HCEC 1CT (cell line): Measurements from ENCODE around the gene TFAM.
"Not testable (repeated sequence)": the region's sequence is repeated elsewhere in the genome, so short reads cannot be mapped to it uniquely, and the experiment has no call there.

Experiments used
- DNase-seq: peaks from one replicate; pipeline ENCODE4 v3.0.0-alpha.2; 2017

The TFAM gene

GRCh38 chr10:58373442-58373827, 11.8 kb upstream of the TFAM start:
- no peak for DNase-seq

GRCh38 chr10:58382489-58382995, 2.7 kb upstream of the TFAM start:
- DNase-seq: no peak

DNA sequence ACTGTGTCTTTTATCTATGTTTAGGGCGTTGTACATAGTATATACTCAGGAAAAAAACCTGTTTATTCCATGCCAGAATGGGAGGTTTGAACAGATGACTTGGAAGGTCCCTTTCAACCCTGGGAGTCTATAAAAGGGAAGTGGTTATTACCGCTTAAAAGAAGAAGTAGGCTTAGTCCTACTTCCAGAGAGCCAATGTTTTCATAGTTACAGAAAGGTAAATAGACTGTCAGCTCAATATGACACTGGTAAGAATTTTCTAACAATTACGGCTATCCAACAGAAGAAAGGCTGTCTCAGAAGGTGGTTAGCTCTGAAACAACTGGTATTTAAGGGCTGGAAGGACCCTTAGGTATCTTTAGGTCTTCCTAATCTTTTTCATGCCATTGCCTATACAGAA, 1.1 kb upstream of the TFAM start:
- DNase-seq: no peak

GRCh38 chr10:58384544-58384998, 639 bp upstream of the TFAM start:
- no peak for DNase-seq

GRCh38 chr10:58385784-58386112, 538 bp downstream of the TFAM start:
- peak; percentile 34 for DNase-seq

DNA sequence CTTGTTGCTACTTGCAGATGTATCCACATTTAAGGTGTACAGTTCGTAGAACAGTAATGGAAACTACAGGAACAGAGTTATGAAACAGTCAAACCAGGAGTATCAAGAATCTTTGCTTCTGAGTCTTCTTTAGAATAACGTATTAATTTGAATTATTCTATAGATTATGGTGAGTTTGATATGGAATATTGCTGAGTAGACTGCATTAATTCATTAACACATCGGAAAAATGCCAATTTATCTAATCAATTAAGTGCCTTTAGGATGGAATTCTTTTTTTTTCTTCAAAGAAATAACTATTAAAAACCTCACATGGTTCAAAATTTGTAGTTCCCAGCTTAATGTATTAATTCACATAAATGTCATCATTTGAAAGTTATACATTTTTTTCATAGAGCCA, 3.8 kb downstream of the TFAM start:
- no peak for DNase-seq

- DNase-seq: peak; percentile 38
These were observed 8.1 kb downstream of the TFAM start for GRCh38 chr10:58393317-58393716.

DNA sequence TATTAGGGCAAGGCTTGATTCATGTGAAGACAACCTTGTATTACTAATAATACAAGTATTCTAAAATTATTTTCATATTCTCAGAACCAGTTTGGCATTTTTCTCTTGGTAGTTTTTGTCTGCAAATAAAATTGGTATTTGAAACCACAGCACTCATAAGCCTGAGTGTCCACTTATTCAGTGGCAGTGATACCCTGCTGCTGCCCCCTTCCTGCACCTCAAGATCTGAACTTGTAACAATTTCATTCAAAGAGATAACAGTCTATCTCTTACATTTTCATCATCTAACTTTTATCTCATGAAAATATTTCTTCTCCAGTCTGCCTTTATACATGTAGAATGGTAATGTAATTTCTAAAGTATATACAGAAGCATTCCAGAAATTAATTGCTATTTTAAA, 9.3 kb downstream of the TFAM start:
- DNase-seq: no peak

GRCh38 chr10:58396057-58396456, 10.8 kb downstream of the TFAM start:
- DNase-seq: no peak

GRCh38 chr10:58397830-58398229, 12.6 kb downstream of the TFAM start:
- no peak for DNase-seq

GRCh38 chr10:58399410-58399809, 14.2 kb downstream of the TFAM start:
- DNase-seq: peak; percentile 84

DNA sequence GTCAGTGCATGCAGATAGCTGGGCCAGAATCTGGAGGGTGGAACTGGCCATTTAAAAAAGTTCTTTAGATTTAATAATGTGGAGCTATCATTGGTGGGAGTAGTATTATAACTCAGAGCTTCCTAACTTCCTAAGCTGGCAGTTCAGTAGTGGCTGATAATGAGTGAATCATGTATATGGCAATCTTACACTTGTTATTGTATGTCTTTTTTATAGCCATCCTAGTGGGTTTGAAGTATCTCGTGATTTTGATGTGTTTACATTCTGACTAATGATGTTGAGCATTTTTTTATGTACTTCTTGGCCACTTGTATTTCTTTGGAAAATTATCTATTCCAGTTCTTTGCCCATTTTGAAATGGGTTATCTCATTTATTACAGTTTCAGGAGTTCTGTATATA, 15.4 kb downstream of the TFAM start:
- peak; percentile 46 for DNase-seq

DNA sequence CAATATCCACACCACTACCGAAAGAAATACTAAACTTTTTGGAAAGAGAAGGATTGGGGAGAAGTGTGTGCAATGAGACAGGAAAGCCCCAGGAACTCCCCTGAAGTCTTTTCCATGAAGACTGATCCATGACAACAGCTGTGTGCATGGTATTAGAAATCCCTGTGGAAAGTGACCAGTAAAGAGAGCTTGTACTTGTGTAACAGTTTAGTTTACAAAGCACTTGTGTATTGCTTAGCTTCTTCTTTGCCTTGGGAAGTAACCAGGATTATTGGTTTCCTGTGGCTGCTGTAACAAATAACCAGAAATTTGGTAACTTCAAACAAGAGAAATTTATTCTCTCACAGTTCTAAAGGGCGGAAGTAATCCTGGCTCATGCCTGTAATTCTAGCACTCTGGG, 18.8 kb downstream of the TFAM start:
- DNase-seq: no peak

DNA sequence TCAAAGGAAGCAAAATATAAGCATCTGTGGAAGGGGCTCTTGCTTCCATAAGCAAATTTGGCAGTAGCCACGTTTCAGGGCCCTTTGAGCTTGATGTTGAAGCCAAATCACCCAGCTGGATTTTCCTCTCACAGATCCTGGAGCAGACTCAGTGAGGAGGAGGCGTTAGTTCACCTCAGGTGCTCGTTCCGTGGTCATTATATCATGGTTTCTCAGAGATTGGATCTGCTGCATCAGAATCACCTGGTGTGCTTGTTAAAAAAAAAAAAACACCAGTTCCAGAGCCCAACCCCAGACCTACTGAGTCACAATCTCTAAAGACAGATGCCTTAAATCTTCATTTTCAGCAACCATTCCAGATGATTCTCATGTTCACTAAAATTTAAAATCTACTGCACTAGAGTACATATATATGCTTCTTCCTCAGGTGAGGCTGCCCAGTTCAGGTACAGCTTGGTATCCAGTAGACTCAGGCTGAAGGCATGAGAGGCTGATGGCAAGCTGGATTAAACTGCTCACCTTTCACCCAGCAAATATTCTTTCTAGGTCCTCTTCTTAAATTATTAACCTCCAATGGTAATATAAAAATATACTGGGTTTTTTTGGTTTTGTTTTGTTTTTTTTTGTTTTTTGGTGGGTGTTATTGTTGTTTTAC, 24.9 kb downstream of the TFAM start:
- no peak for DNase-seq

DNA sequence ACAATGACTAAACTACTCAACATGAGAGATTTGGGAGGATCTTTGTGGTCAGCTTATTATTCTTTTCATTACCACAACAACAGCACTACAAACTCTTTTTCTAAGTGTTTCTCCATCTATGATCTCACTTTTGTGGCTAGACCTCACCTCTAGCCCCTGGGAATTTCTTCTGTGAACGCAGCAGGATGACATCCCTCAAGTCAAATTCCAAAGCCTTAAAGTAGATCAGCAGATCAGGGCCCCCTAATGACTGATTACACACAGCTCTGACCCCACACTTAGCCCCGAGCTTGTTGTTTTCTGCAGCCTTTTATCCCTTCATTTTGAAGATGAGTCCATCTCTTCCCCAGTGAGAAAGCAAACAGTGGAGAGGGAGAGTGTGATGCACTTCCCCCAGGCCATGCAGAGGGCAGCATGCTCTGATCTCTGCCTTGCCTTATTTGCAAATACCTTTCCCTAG, 27.3 kb downstream of the TFAM start:
- DNase-seq: peak; percentile 33

DNA sequence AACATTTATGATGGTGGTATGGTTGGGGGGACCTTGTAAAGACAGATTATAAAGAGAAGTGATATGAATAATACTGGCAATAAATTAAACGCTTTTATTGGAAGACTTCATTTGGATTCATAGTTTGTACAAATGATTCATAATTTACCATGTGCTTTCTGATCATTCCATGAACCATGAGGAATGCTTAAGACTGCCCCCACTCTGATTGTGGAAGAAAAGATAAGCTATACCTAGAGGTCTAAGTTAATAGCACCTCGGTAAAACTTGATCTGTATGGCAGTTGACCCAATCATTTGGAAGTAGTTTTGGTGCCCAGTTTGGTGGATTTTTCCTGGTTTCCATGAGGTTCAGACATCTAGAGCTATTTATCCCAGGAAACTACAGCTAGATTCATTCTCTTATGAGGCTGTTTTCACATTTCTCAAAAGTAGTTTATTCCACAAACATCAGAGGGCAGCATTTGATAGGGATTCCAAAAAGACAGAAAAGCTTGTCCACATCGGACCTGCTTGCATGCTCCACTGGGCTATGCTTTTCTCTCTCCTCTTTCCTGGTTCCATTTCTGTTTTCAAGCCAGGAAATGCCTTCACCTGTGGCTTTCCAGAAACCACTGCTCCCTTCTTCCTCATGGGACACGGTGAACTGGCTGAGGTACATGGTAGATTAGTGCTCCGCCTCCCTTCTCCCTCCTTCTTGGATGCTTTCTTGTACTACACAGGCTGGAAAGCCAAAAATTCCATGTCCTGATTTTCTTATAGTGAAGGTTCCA, 29.2 kb downstream of the TFAM start:
- DNase-seq: peak; percentile 68

DNA sequence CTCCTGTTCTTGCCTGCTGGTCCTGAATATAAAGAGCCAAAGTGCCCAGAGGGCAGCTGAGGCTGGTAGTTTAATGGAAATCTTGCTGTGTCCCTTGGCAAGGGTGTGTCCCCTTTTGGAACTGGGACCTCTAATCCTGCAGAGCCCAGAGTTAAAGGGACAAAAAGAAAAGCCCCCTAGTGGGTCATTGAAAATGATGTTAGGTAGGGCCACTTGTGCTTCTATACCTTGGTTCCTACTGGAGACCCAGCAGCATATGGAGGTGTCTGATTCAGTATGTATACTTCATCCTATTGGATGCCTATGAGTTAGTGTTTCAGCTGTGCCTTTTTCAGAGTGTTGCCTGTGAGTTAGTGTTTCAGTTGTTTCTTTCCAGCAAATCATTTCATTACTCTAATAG, 30.5 kb downstream of the TFAM start:
- DNase-seq: no peak

GRCh38 chr10:58417902-58418301, 32.7 kb downstream of the TFAM start:
- not testable (repeated sequence) for DNase-seq

DNA sequence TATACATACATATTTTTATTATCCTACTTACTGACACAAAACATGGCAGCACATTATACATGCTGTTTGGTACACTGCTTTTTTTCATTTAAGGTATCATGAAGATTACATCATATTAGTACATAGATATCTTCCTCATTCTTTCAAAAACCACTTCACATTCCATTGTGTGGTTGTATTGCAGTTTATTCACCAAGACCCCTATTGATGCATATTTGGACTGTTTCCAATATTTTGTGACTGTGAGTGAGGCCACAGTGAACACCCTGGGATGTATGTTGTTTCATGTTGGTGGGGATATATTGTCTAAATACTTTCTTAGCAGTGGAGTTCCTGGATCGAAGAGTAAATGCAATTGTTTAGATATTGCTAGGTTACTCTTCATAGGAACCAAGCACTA, 39.0 kb downstream of the TFAM start:
- no peak for DNase-seq

DNA sequence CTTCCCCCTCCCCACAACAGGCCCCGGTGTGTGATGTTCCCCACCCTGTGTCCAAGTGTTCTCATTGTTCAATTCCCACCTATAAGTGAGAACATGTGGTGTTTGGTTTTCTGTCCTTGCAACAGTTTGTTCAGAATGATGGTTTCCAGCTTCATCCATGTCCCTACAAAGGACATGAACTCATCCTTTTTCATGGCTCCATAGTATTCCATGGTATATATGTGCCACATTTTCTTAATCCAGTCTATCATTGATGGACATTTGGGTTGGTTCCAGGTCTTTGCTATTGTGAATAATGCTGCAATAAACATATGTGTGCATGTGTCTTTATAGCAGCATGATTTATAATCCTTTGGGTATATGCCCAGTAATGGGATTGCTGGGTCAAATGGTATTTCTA, 43.2 kb downstream of the TFAM start:
- not testable (repeated sequence) for DNase-seq

- no peak for DNase-seq
These were observed 46.7 kb downstream of the TFAM start for GRCh38 chr10:58431903-58432302.

DNA sequence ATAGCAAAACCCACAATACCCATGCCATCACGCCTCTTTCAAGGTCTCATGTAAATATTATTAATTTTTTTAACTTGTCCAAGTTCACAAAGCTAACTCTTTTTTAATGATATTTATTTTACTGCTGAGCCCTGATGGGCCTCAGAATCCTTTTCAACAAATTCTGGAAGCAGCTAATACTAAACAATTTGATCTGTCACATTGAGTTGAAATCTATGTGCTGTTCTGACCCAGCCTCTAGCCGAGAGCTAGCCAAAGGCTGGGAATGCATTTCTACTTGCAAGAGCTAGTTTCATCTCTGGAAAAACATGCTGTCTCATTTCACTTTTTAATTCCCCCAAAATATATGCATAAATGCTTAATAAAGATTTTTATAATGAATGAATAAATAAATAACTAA, 47.9 kb downstream of the TFAM start:
- no peak for DNase-seq

DNA sequence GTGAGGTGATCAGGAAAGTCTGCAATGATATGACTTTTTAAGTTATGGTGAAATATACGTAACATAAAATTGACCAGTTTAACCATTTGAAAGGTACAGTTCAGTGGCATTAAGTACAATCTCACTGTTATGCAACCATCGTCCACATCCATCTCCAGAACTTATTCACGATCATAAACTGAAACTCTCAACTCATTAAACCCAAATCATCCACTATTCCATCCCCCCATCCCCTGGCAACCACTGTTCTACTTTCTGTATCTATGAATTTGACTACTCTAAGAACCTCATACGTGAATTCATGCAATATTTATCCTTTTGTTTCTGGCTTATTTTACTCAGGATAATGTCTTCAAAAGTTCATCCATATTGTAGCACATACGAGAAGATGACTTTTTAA, 48.4 kb downstream of the TFAM start:
- DNase-seq: no peak

GRCh38 chr10:58435297-58435985, 50.2 kb downstream of the TFAM start:
- peak; percentile 97 for DNase-seq
